Endothelial cell of umbilical vein (primary cell): ENCODE measurements around the gene MAP2K1. TPM values are rescaled to one million over a fixed set of nuclear protein-coding genes. Genes with fewer than 3 reads are reported as not detected.

Experiments
- BruUV-seq: library from RNA; stranded (reverse); fragments of 400-500 nt; replicated peaks from 2 replicates; lab custom pipeline; 2021; lab: Mats Ljungman, UMichigan
- CTCF ChIA-PET: fragments of 300-600, 350-600 bp; sonication (Branson Sonifier 250); formaldehyde crosslinking; loops from one replicate; lab custom pipeline; 2021; ENCODE audit warnings: antibody characterized with exemption, inconsistent platforms; lab: Charles Lee
- POLR2A ChIA-PET: fragments of 300-600, 350-600 bp; sonication (Branson Sonifier 250); formaldehyde crosslinking; loops from one replicate; lab custom pipeline; 2021; ENCODE audit warnings: antibody characterized with exemption, inconsistent platforms; lab: Charles Lee
- DNase-seq: peaks from one replicate; pipeline ENCODE4 v3.0.0-alpha.2; 2011; ENCODE audit warnings: low read depth, low spot score
- FAIRE-seq: peaks from 2 replicates; lab custom pipeline; 2011; peaks lifted over from hg19 to GRCh38; lab: Jason Lieb, UNC
- H2AFZ ChIP-seq: 2 replicates; pipeline ENCODE4 v1.6.0; 2012; ENCODE audit warnings: low read depth, low read length, control low read depth, inconsistent platforms
- H3K27ac ChIP-seq: 2 replicates; pipeline ENCODE4 v1.5.1; 2011; ENCODE audit warnings: low read depth, mild to moderate bottlenecking, control low read depth, low read length, moderate library complexity; ENCODE audit not compliant: insufficient read depth
- H3K27me3 ChIP-seq, 2 experiments: 2 replicates each; pipeline versions ENCODE4 v1.6.0 to v1.6.1; 2011; ENCODE audit warnings: low read length in 2 of 2, mixed read lengths in 1 of 2; ENCODE audit not compliant: control insufficient read depth in 2 of 2, insufficient read depth in 2 of 2
- H3K36me3 ChIP-seq, 2 experiments: 2 replicates in 1 of 2; 3 replicates in 1 of 2; pipeline ENCODE4 v1.5.1; 2011; ENCODE audit warnings: low read length in 2 of 2, mild to moderate bottlenecking in 1 of 2, moderate library complexity in 1 of 2; ENCODE audit not compliant: control insufficient read depth in 2 of 2, insufficient read depth in 2 of 2; ENCODE audit errors: extremely low read depth in 1 of 2
- H3K4me1 ChIP-seq: 3 replicates; pipeline ENCODE4 v1.5.1; 2011; ENCODE audit warnings: mild to moderate bottlenecking, low read length; ENCODE audit not compliant: control insufficient read depth, insufficient read depth; ENCODE audit errors: extremely low read depth
- H3K4me2 ChIP-seq: 2 replicates; pipeline ENCODE4 v1.6.1; 2011; ENCODE audit warnings: low read length, control low read depth, mixed read lengths; ENCODE audit not compliant: insufficient read depth
- H3K4me3 ChIP-seq, 3 experiments: fragments of 200-600 bp in 1 of 3; sonication (generic), shearing (Covaris generic) in 1 of 3; replicated peaks in 1 of 3; 2 replicates each; pipeline ENCODE4 v1.5.1; 2011 to 2016; ENCODE audit warnings: control low read depth in 3 of 3, low read length in 3 of 3, mild to moderate bottlenecking in 2 of 3, inconsistent platforms in 1 of 3, low read depth in 1 of 3, moderate library complexity in 1 of 3; ENCODE audit not compliant: insufficient read depth in 1 of 3
- H3K79me2 ChIP-seq: 2 replicates; pipeline ENCODE4 v1.6.0; 2012; ENCODE audit warnings: low read length, inconsistent platforms; ENCODE audit not compliant: control insufficient read depth, insufficient read depth
- H3K9ac ChIP-seq: replicated peaks from 2 replicates; pipeline ENCODE3; 2011; ENCODE audit warnings: low read length, control low read depth; ENCODE audit not compliant: insufficient read depth; ENCODE audit errors: extremely low read depth
- H3K9me1 ChIP-seq: replicated peaks from 3 replicates; pipeline ENCODE4 v1.6.0; 2011; ENCODE audit warnings: mild to moderate bottlenecking, low read length; ENCODE audit not compliant: control insufficient read depth, insufficient read depth; ENCODE audit errors: extremely low read depth
- H3K9me3 ChIP-seq: replicated peaks from 2 replicates; pipeline ENCODE4 v1.5.1; 2012; ENCODE audit warnings: low read length, inconsistent platforms; ENCODE audit not compliant: control insufficient read depth, insufficient read depth
- H4K20me1 ChIP-seq: replicated peaks from 2 replicates; pipeline ENCODE3; 2011; ENCODE audit warnings: mild to moderate bottlenecking, low read length; ENCODE audit not compliant: control insufficient read depth, insufficient read depth; ENCODE audit errors: extremely low read depth
- EZH2 ChIP-seq: IDR thresholded peaks from 2 replicates; pipeline ENCODE4 v1.6.1; 2012; ENCODE audit warnings: borderline replicate concordance, low read depth, mild to moderate bottlenecking, moderate library complexity, low read length, inconsistent platforms; ENCODE audit not compliant: severe bottlenecking
- FOS ChIP-seq: IDR thresholded peaks from 2 replicates; pipeline ENCODE4 v1.6.1; 2011; ENCODE audit warnings: mild to moderate bottlenecking, low read length, moderate library complexity, borderline replicate concordance; ENCODE audit not compliant: insufficient read depth
- GATA2 ChIP-seq: IDR thresholded peaks from 2 replicates; pipeline ENCODE4 v1.7.0; 2011; ENCODE audit warnings: low read depth, mild to moderate bottlenecking, moderate library complexity, mixed read lengths, low read length; ENCODE audit not compliant: insufficient read length, insufficient read depth
- JUN ChIP-seq: IDR thresholded peaks from 2 replicates; pipeline ENCODE4 v1.6.1; 2011; ENCODE audit warnings: borderline replicate concordance, low read depth; ENCODE audit not compliant: insufficient read length, insufficient read depth
- MYC ChIP-seq: IDR thresholded peaks from one replicate; pipeline ENCODE4 v1.6.1; 2011; ENCODE audit warnings: mild to moderate bottlenecking, low read depth, low read length
- POLR2A ChIP-seq: IDR thresholded peaks from 2 replicates; pipeline ENCODE4 v1.6.1; 2012; ENCODE audit warnings: low read depth, mild to moderate bottlenecking, control low read depth, low read length
- POLR2AphosphoS5 ChIP-seq: IDR thresholded peaks from 2 replicates; pipeline ENCODE4 v1.6.1; 2012; ENCODE audit warnings: low read depth, mild to moderate bottlenecking, control low read depth, low read length, moderate library complexity; ENCODE audit not compliant: insufficient read depth
- dilution Hi-C: fragments of 300-500 bp; cut with MboI; formaldehyde crosslinking; loops from one replicate; pipeline ENCODE4 v1.15.0; 2019; ENCODE audit warnings: low sequenced_read_pairs; ENCODE audit not compliant: extremely low pct_ligation_motif_present
- intact Hi-C: fragments of 100-400 bp; cut with micrococcal nuclease; formaldehyde crosslinking; loops from one replicate; pipeline ENCODE4 v1.10.0; 2022
- polyA plus RNA-seq, 4 experiments: library from polyadenylated mRNA; depleted of rRNA in 3 of 4; stranded (reverse) in 3 of 4; unstranded in 1 of 4; fragments of >200 nt; gene quantifications; 2 replicates each; pipeline versions ENCODE4 v1.2.1 to v1.2.3, GENCODE V29; 2011 to 2012; ENCODE audit warnings: missing spikeins in 1 of 4
- total RNA-seq: library from RNA; stranded (reverse); gene quantifications from 2 replicates; pipeline ENCODE4 v1.2.3, GENCODE V29; 2021
- TF ChIP-seq, protein P1 (sequence below), 2 donors: IDR thresholded peaks; 1 replicate in 1 of 2; 2 replicates in 1 of 2; pipeline ENCODE4 v1.5.1; 2011; ENCODE audit warnings: low read length in 2 of 2, mild to moderate bottlenecking in 2 of 2, moderate library complexity in 2 of 2, control low read depth in 1 of 2, inconsistent platforms in 1 of 2, low read depth in 1 of 2; ENCODE audit not compliant: insufficient read depth in 1 of 2; ENCODE audit errors: extremely low read depth in 1 of 2
- TF ChIP-seq, protein P2 (sequence below): IDR thresholded peaks from 2 replicates; pipeline ENCODE4 v1.6.1; 2011; ENCODE audit not compliant: insufficient read depth, insufficient read length

Gene MAP2K1
- total and polyA plus RNA-seq, 2 donors (not counting 3 experiments of a cell fraction or from before 2014, with no cell fraction given) = 30.9 to 45.1 TPM

DNA sequence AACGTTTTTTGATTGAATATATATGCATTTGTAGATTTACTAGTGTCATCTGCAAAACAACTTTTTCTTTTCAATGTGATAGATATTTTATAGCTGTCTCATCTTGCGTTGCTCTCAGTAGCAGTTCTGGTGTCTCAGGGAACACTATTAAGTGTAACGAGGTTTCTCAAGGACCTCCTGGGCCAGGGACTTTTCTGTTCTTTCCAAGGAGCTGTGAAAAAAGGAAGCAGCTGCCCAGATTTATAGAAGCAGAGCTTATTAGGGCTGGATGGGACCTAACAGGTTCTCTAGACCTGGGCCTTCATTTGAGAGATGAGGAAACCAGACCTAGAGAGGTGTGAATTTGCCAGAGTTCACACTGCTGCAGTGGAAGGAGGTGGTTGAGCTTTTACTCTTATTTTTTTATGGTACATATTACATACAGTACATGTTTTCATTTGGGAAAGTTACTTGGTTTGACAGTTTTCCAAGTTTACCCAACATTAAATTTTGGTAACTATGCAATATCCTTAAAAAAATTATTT is 16.1 kb downstream of the MAP2K1 start:
- CTCF ChIA-PET = interaction anchor here (0.8 to 4.2 kb wide), 6 partner anchors 10 to 95 kb away, joined by 3 to 51 read pairs (median 4); partner anchors contain the start of genes MAP2K1 and SNAPC5
- H3K4me3 ChIP-seq = no peak overlapping the region
- no peak overlapping the region for H3K4me2 ChIP-seq
- H3K9ac ChIP-seq = no peak overlapping the region
- H3K4me1 ChIP-seq = peaks cover 35% of the 10 kb centered on the region
- no peaks in the 10 kb centered on the region for H3K36me3 ChIP-seq
- no TSS peak for BruUV-seq
- H2AFZ ChIP-seq = no peak overlapping the region
- no peaks in the 10 kb centered on the region for H3K9me3 ChIP-seq
- no peak for DNase-seq
- no peak for TF ChIP-seq JUN
- TF ChIP-seq EZH2 = no peak
- no peak for TF ChIP-seq POLR2A
- H4K20me1 ChIP-seq = peaks cover 2% of the 10 kb centered on the region
- H3K9me1 ChIP-seq = no peaks in the 10 kb centered on the region
- H3K27me3 ChIP-seq = no peaks in the 10 kb centered on the region
- no peak for FAIRE-seq
- dilution Hi-C loops (loop anchor here (25.0 kb wide), 1 partner anchor 91 kb away; no protein-coding TSS in a partner anchor), intact Hi-C loops (no loop called here)
- H3K27ac ChIP-seq = no peak overlapping the region
- POLR2A ChIA-PET = no interaction called here
- peaks cover 90% of the 10 kb centered on the region for H3K79me2 ChIP-seq

DNA sequence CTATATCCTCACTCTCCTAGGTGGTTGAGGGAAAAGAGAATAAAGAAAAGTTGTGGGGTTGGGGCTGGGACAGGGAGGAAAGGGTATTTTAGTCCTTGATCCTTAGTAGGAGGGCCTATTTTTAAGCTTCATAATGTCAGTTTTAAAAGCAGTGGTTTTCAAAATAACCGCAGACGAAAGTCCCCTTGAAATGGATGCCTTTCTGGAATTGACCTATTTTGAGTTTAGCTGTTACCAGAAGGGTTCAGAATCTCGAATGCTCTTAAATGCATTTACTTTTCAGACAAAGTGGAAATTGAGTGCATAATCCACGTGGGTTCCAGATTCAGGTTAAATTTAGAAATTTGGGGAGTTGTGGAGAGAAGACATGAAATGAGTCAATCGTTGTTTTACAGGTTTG is 16.6 kb downstream of the MAP2K1 start:
- Histone ChIP-seq H3K27me3 (no peaks in the 10 kb centered on the region), H3K36me3 (no peaks in the 10 kb centered on the region), H4K20me1 (peaks cover 2% of the 10 kb centered on the region), H2AFZ (no peak overlapping the region), H3K27ac (no peak overlapping the region), H3K79me2 (peaks cover 90% of the 10 kb centered on the region), H3K4me2 (no peak overlapping the region), H3K9me3 (no peaks in the 10 kb centered on the region), H3K9me1 (no peaks in the 10 kb centered on the region), H3K4me3 (no peak overlapping the region), H3K4me1 (peaks cover 35% of the 10 kb centered on the region), H3K9ac (no peak overlapping the region)
- no TSS peak for BruUV-seq
- FAIRE-seq (no peak), DNase-seq (no peak)
- dilution Hi-C loops = loop anchor here (25.0 kb wide), 1 partner anchor 91 kb away; no protein-coding TSS in a partner anchor
- ChIA-PET CTCF (interaction anchor here (0.8 to 4.2 kb wide), 7 partner anchors 10 to 95 kb away, joined by 3 to 51 read pairs (median 4); partner anchors contain the start of genes MAP2K1 and SNAPC5), POLR2A (no interaction called here)
- TF ChIP-seq JUN (no peak), EZH2 (no peak), GATA2 (no peak), MYC (no peak), POLR2AphosphoS5 (no peak), FOS (no peak), POLR2A (no peak)
- TF ChIP-seq, protein P1, sequence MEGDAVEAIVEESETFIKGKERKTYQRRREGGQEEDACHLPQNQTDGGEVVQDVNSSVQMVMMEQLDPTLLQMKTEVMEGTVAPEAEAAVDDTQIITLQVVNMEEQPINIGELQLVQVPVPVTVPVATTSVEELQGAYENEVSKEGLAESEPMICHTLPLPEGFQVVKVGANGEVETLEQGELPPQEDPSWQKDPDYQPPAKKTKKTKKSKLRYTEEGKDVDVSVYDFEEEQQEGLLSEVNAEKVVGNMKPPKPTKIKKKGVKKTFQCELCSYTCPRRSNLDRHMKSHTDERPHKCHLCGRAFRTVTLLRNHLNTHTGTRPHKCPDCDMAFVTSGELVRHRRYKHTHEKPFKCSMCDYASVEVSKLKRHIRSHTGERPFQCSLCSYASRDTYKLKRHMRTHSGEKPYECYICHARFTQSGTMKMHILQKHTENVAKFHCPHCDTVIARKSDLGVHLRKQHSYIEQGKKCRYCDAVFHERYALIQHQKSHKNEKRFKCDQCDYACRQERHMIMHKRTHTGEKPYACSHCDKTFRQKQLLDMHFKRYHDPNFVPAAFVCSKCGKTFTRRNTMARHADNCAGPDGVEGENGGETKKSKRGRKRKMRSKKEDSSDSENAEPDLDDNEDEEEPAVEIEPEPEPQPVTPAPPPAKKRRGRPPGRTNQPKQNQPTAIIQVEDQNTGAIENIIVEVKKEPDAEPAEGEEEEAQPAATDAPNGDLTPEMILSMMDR (IDR thresholded peaks at IDR 0.05; ENCODE audit: extremely low read depth in 1 of 2, insufficient read depth in 1 of 2, low read depth in 1 of 2, low read length in 2 of 2) = no peak
- TF ChIP-seq, protein P2, sequence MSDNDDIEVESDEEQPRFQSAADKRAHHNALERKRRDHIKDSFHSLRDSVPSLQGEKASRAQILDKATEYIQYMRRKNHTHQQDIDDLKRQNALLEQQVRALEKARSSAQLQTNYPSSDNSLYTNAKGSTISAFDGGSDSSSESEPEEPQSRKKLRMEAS = no peak
- intact Hi-C loops = no loop called here
